ENCODE measurements around the gene PIGS.

Gene PIGS

GRCh38 chr17:28538296-28538895 is 32.9 kb downstream of the PIGS start:
- Histone ChIP-seq H3K36me3 (ENCODE audit: insufficient read depth, low read length) (no peaks in the 10 kb centered on the region), H3K4me1 (ENCODE audit: control insufficient read depth, insufficient read depth, low read length, unreplicated experiment) (peaks cover under 1% of the 10 kb centered on the region), H3K79me2 (ENCODE audit: control insufficient read depth, insufficient read depth, low read length, unreplicated experiment) (no peaks in the 10 kb centered on the region), H2AFZ (ENCODE audit: low read length, unreplicated experiment) (no peak overlapping the region), H3K27ac (ENCODE audit: low read depth, low read length) (no peak overlapping the region), H3K4me3 (ENCODE audit: low read depth, low read length) (no peak overlapping the region), H3K27me3 (ENCODE audit: insufficient read depth, low read length) (no peaks in the 10 kb centered on the region)

- Histone ChIP-seq H3K4me3 (ENCODE audit: low read depth, low read length) (no peak overlapping the region), H3K79me2 (ENCODE audit: control insufficient read depth, insufficient read depth, low read length, unreplicated experiment) (no peaks in the 10 kb centered on the region), H3K27ac (ENCODE audit: low read depth, low read length) (no peak overlapping the region), H3K4me1 (ENCODE audit: control insufficient read depth, insufficient read depth, low read length, unreplicated experiment) (peaks cover 10% of the 10 kb centered on the region), H3K27me3 (ENCODE audit: insufficient read depth, low read length) (no peaks in the 10 kb centered on the region), H2AFZ (ENCODE audit: low read length, unreplicated experiment) (no peak overlapping the region), H3K36me3 (ENCODE audit: insufficient read depth, low read length) (no peaks in the 10 kb centered on the region)
Observed at GRCh38 chr17:28537219-28537610, 34.1 kb downstream of the PIGS start.

- no peak overlapping the region for H3K27ac ChIP-seq (ENCODE audit: low read depth, low read length)
- H3K79me2 ChIP-seq (ENCODE audit: control insufficient read depth, insufficient read depth, low read length, unreplicated experiment): no peaks in the 10 kb centered on the region
- no peak overlapping the region for H3K4me3 ChIP-seq (ENCODE audit: low read depth, low read length)
- no peak overlapping the region for H2AFZ ChIP-seq (ENCODE audit: low read length, unreplicated experiment)
- H3K4me1 ChIP-seq (ENCODE audit: control insufficient read depth, insufficient read depth, low read length, unreplicated experiment): peaks cover 10% of the 10 kb centered on the region
- H3K27me3 ChIP-seq (ENCODE audit: insufficient read depth, low read length): no peaks in the 10 kb centered on the region
- H3K36me3 ChIP-seq (ENCODE audit: insufficient read depth, low read length): no peaks in the 10 kb centered on the region
Observed at GRCh38 chr17:28536532-28537218, 34.6 kb downstream of the PIGS start.

DNA sequence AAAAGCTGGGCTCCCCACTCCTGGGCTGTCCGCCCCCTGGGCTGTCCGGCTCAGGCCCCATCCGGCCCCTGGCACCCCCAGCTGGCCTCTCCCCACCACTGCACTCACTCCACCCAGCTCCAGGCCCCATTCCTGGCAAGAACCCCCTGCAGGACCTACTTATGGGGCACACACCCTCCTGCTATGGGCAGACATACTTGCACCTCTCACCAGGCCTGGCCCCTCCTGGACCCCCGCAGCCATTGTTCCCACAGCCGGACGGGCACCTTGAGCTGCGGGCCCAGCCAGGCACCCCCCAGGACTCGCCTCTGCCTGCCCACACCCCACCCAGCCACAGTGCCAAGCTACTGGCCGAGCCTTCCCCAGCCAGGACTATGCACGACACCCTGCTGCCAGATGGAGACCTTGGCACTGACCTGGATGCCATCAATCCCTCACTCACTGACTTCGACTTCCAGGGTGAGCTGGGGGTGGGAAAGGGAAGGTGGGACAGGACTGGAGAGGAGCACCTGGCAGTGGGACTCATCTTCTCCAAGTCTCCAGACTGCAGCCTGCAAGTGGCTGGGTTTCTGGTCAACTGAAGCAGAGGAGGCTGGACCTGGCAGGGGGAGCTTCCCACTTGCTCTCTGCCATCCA is 36.5 kb downstream of the PIGS start:
- H3K79me2 ChIP-seq (ENCODE audit: control insufficient read depth, insufficient read depth, low read length, unreplicated experiment): no peaks in the 10 kb centered on the region
- no peaks in the 10 kb centered on the region for H3K27me3 ChIP-seq (ENCODE audit: insufficient read depth, low read length)
- no peak overlapping the region for H3K27ac ChIP-seq (ENCODE audit: low read depth, low read length)
- H2AFZ ChIP-seq (ENCODE audit: low read length, unreplicated experiment): no peak overlapping the region
- H3K4me3 ChIP-seq (ENCODE audit: low read depth, low read length): no peak overlapping the region
- H3K36me3 ChIP-seq (ENCODE audit: insufficient read depth, low read length): no peaks in the 10 kb centered on the region
- peaks cover 10% of the 10 kb centered on the region for H3K4me1 ChIP-seq (ENCODE audit: control insufficient read depth, insufficient read depth, low read length, unreplicated experiment)

DNA sequence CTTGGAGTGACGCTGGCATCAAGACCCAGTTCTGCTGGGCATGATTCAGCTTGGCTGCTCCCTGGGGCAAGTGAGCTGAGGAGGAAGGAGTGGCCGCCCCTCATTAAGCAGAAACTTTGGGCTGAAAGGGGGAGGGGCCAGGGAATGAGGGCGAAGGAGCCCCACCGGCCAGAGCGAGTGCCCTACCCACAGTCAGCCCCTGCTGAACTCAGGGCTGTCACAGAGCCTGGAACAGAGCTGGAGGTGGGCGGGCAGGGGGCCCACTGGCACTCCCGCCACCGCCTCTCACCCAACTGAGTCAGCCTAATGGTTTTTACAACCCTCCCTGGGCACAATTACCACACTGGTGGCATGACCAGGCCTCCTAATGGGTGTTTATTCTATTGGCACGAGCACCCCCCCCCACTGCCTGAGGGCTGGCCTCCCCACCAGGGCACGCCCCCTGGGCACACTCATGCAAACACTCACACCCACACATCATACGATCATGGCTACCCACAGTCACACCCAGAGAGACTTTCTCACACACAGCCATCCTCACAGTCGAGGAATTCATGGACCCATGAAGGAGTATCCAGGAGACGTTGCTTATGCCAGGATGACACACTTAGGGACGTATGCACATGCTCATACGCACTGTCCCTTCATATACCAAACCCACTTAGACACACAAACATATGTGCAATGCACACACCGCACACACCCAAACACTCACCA is 38.1 kb downstream of the PIGS start:
- Histone ChIP-seq H3K4me3 (ENCODE audit: low read depth, low read length) (no peak overlapping the region), H2AFZ (ENCODE audit: low read length, unreplicated experiment) (no peak overlapping the region), H3K79me2 (ENCODE audit: control insufficient read depth, insufficient read depth, low read length, unreplicated experiment) (no peaks in the 10 kb centered on the region), H3K36me3 (ENCODE audit: insufficient read depth, low read length) (no peaks in the 10 kb centered on the region), H3K27ac (ENCODE audit: low read depth, low read length) (no peak overlapping the region), H3K27me3 (ENCODE audit: insufficient read depth, low read length) (no peaks in the 10 kb centered on the region), H3K4me1 (ENCODE audit: control insufficient read depth, insufficient read depth, low read length, unreplicated experiment) (peaks cover 12% of the 10 kb centered on the region)

DNA sequence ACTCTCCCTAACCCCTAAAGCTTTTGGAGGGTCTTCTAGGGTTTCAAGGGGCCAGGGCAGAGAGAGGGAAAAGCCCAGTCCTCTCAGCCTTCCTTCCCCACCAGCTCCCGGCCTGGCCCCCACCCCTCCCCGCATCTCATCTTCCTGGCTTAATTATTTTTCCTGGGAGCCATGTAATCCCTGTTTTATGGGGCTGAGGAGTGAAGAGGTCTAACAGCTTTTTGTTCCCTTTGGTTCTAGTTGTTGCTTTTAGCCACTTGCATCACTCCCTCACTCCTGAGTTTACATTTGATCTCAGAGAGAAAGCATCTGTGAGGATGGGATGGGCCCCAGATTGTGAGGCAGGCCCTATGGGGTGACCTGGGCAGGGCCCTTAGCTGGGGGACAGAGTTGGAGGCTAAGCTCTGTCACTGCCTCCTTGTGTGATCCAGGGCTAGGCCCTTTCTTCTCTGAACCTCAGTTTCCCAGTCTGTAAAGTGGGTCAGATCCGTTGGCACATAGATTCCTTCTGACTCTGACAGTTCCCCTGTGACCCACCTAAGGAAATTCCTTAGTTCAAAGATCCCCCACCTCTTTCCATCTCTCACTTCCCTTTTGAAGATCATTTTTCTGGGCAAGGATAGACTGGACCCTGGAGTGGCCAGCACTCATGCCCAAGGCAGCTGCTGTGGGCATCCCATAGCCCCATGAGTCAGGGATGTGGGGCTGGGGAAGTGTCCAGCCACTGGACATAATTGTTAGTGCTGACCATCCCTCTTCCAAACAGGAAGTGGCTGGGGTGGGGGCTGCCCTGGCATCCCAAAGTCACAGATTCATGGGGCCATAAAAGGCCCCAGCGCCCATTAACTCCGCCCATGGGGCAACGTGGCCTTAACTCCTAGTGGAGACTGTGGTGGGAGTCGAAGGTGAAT is 39.0 kb downstream of the PIGS start:
- H3K27ac ChIP-seq (ENCODE audit: low read depth, low read length): no peak overlapping the region
- no peaks in the 10 kb centered on the region for H3K36me3 ChIP-seq (ENCODE audit: insufficient read depth, low read length)
- peaks cover 20% of the 10 kb centered on the region for H3K4me1 ChIP-seq (ENCODE audit: control insufficient read depth, insufficient read depth, low read length, unreplicated experiment)
- no peak overlapping the region for H3K4me3 ChIP-seq (ENCODE audit: low read depth, low read length)
- H2AFZ ChIP-seq (ENCODE audit: low read length, unreplicated experiment): no peak overlapping the region
- no peaks in the 10 kb centered on the region for H3K27me3 ChIP-seq (ENCODE audit: insufficient read depth, low read length)
- no peaks in the 10 kb centered on the region for H3K79me2 ChIP-seq (ENCODE audit: control insufficient read depth, insufficient read depth, low read length, unreplicated experiment)

GRCh38 chr17:28530926-28531325 is 40.4 kb downstream of the PIGS start:
- Histone ChIP-seq H3K36me3 (ENCODE audit: insufficient read depth, low read length) (no peaks in the 10 kb centered on the region), H2AFZ (ENCODE audit: low read length, unreplicated experiment) (no peak overlapping the region), H3K4me3 (ENCODE audit: low read depth, low read length) (no peak overlapping the region), H3K79me2 (ENCODE audit: control insufficient read depth, insufficient read depth, low read length, unreplicated experiment) (no peaks in the 10 kb centered on the region), H3K27ac (ENCODE audit: low read depth, low read length) (no peak overlapping the region), H3K4me1 (ENCODE audit: control insufficient read depth, insufficient read depth, low read length, unreplicated experiment) (peaks cover 20% of the 10 kb centered on the region), H3K27me3 (ENCODE audit: insufficient read depth, low read length) (no peaks in the 10 kb centered on the region)

- no peak overlapping the region for H3K4me3 ChIP-seq (ENCODE audit: low read depth, low read length)
- H3K4me1 ChIP-seq (ENCODE audit: control insufficient read depth, insufficient read depth, low read length, unreplicated experiment): peaks cover 25% of the 10 kb centered on the region
- no peaks in the 10 kb centered on the region for H3K79me2 ChIP-seq (ENCODE audit: control insufficient read depth, insufficient read depth, low read length, unreplicated experiment)
- no peaks in the 10 kb centered on the region for H3K36me3 ChIP-seq (ENCODE audit: insufficient read depth, low read length)
- H2AFZ ChIP-seq (ENCODE audit: low read length, unreplicated experiment): no peak overlapping the region
- no peak overlapping the region for H3K27ac ChIP-seq (ENCODE audit: low read depth, low read length)
- no peaks in the 10 kb centered on the region for H3K27me3 ChIP-seq (ENCODE audit: insufficient read depth, low read length)
Observed at GRCh38 chr17:28530250-28530649, 41.1 kb downstream of the PIGS start.

GRCh38 chr17:28529013-28529400 is 42.3 kb downstream of the PIGS start:
- Histone ChIP-seq H3K79me2 (ENCODE audit: control insufficient read depth, insufficient read depth, low read length, unreplicated experiment) (no peaks in the 10 kb centered on the region), H3K4me3 (ENCODE audit: low read depth, low read length) (no peak overlapping the region), H3K27me3 (ENCODE audit: insufficient read depth, low read length) (no peaks in the 10 kb centered on the region), H2AFZ (ENCODE audit: low read length, unreplicated experiment) (no peak overlapping the region), H3K27ac (ENCODE audit: low read depth, low read length) (no peak overlapping the region), H3K36me3 (ENCODE audit: insufficient read depth, low read length) (no peaks in the 10 kb centered on the region), H3K4me1 (ENCODE audit: control insufficient read depth, insufficient read depth, low read length, unreplicated experiment) (peaks cover 31% of the 10 kb centered on the region)

Data from ACC112 (cell line).